HG03039 (cell line): Measurements from ENCODE around the gene DMRTB1.
"Not testable (repeated sequence)": the region's sequence is repeated elsewhere in the genome, so short reads cannot be mapped to it uniquely, and the experiment has no call there.

Experiments
- ATAC-seq: cut with Tn5 transposase; IDR thresholded peaks from one replicate; pipeline ENCODE4 v1.9.1; 2021; ENCODE audit warnings: mild to moderate bottlenecking, moderate library complexity; ENCODE audit not compliant: unreplicated experiment

Gene DMRTB1

GRCh38 chr1:53434405-53435007 is 24.7 kb upstream of the DMRTB1 start:
- not testable (repeated sequence) for ATAC-seq

- ATAC-seq = no peak
These were observed 24.0 kb upstream of the DMRTB1 start for GRCh38 chr1:53435151-53435550.

GRCh38 chr1:53438427-53439336 is 20.5 kb upstream of the DMRTB1 start:
- ATAC-seq = no peak

- no peak for ATAC-seq
These were observed 19.6 kb upstream of the DMRTB1 start for GRCh38 chr1:53439337-53440207.

- no peak for ATAC-seq
These were observed 18.6 kb upstream of the DMRTB1 start for GRCh38 chr1:53440633-53441032.

- no peak for ATAC-seq
These were observed 16.9 kb upstream of the DMRTB1 start for GRCh38 chr1:53442299-53442698.

GRCh38 chr1:53446051-53446450 is 13.1 kb upstream of the DMRTB1 start:
- ATAC-seq = no peak

- ATAC-seq = no peak
These were observed 11.8 kb upstream of the DMRTB1 start for GRCh38 chr1:53447413-53447812.

- no peak for ATAC-seq
These were observed 10.9 kb upstream of the DMRTB1 start for GRCh38 chr1:53448241-53448841.

GRCh38 chr1:53449021-53449420 is 10.2 kb upstream of the DMRTB1 start:
- ATAC-seq = no peak

GRCh38 chr1:53449693-53450092 is 9.5 kb upstream of the DMRTB1 start:
- ATAC-seq = no peak

- no peak for ATAC-seq
These were observed 9.0 kb upstream of the DMRTB1 start for GRCh38 chr1:53450225-53450624.

- ATAC-seq = no peak
These were observed 5.2 kb upstream of the DMRTB1 start for GRCh38 chr1:53454019-53454418.

GRCh38 chr1:53455364-53455991 is 3.7 kb upstream of the DMRTB1 start:
- ATAC-seq = no peak

- ATAC-seq = no peak
These were observed 565 bp upstream of the DMRTB1 start for GRCh38 chr1:53458634-53459033.

- no peak for ATAC-seq
These were observed 1.0 kb downstream of the DMRTB1 start for GRCh38 chr1:53460211-53460634.

GRCh38 chr1:53460666-53461322 is 1.6 kb downstream of the DMRTB1 start:
- ATAC-seq = no peak

GRCh38 chr1:53461323-53462044 is 2.3 kb downstream of the DMRTB1 start:
- no peak for ATAC-seq

GRCh38 chr1:53462193-53462592 is 3.0 kb downstream of the DMRTB1 start:
- no peak for ATAC-seq
